K562 (cell line): Measurements from ENCODE around the gene ARMH1.

ENCODE experiments used
- BDP1 ChIP-seq: IDR thresholded peaks from 3 replicates; pipeline ENCODE4 v1.6.1; 2011; ENCODE audit not compliant: insufficient read length, insufficient read depth
- EZH2 ChIP-seq: IDR thresholded peaks from 2 replicates; pipeline ENCODE4 v1.6.1; 2012; ENCODE audit warnings: low read depth, mild to moderate bottlenecking, inconsistent platforms, low read length, borderline replicate concordance
- HDGF ChIP-seq: fragments of 450-650 bp; IDR thresholded peaks from 2 replicates; pipeline ENCODE4 v1.6.1; 2016
- JUND ChIP-seq, 2 experiments: IDR thresholded peaks; 2 replicates in 1 of 2; 3 replicates in 1 of 2; pipeline ENCODE4 v1.6.1; 2011; ENCODE audit warnings: borderline replicate concordance in 2 of 2, low read depth in 2 of 2, low read length in 2 of 2, improper control_type of control experiment in 1 of 2, missing biosample characterization in 1 of 2, missing genetic modification characterization in 1 of 2, missing genetic modification reagents in 1 of 2
- KLF13 ChIP-seq: fragments of 450-650 bp; IDR thresholded peaks from 2 replicates; pipeline ENCODE4 v1.6.1; 2016; ENCODE audit warnings: missing genetic modification characterization, low read depth, mild to moderate bottlenecking, missing compliant biosample characterization, moderate library complexity, borderline replicate concordance
- MEF2A ChIP-seq: IDR thresholded peaks from 2 replicates; pipeline ENCODE4 v1.6.1; 2011; ENCODE audit warnings: low read depth, mild to moderate bottlenecking, low read length, moderate library complexity; ENCODE audit not compliant: control insufficient read depth
- RNF2 ChIP-seq: sonication (generic); IDR thresholded peaks from 2 replicates; pipeline ENCODE4 v1.6.1; 2016
- SIX5 ChIP-seq, 2 experiments: IDR thresholded peaks; 2 replicates each; pipeline ENCODE4 v1.6.1; 2011; ENCODE audit warnings: low read length in 2 of 2, borderline replicate concordance in 1 of 2, low read depth in 1 of 2, mild to moderate bottlenecking in 1 of 2, moderate library complexity in 1 of 2; ENCODE audit not compliant: insufficient read depth in 1 of 2
- YBX1 ChIP-seq: fragments of 450-650 bp; IDR thresholded peaks from 2 replicates; pipeline ENCODE4 v1.7.1; 2016; ENCODE audit warnings: mild to moderate bottlenecking
- ZNF212 ChIP-seq: fragments of 450-650 bp; formaldehyde crosslinking; IDR thresholded peaks from 2 replicates; pipeline ENCODE4 v1.4.0; 2020; ENCODE audit warnings: mild to moderate bottlenecking
- ZSCAN32 ChIP-seq: fragments of 450-650 bp; formaldehyde crosslinking; IDR thresholded peaks from 2 replicates; pipeline ENCODE4 v1.4.0; 2020; ENCODE audit warnings: mild to moderate bottlenecking, moderate library complexity
- TF ChIP-seq, protein P1 (sequence below): sonication (generic); formaldehyde crosslinking; IDR thresholded peaks from 2 replicates; pipeline ENCODE4 v1.8.1; 2022; ENCODE audit warnings: missing genetic modification reagents
- TF ChIP-seq, protein P2 (sequence below), 3 experiments: IDR thresholded peaks in 2 of 3; conservative IDR thresholded peaks in 1 of 3; 2 replicates each; pipeline ENCODE4 v1.5.1; 2011 to 2012; ENCODE audit warnings: low read length in 3 of 3, mild to moderate bottlenecking in 3 of 3, control low read depth in 2 of 3, improper control_type of control experiment in 1 of 3, inconsistent platforms in 1 of 3, low read depth in 1 of 3, mixed read lengths in 1 of 3, moderate library complexity in 1 of 3; ENCODE audit not compliant: insufficient read depth in 2 of 3

DNA sequence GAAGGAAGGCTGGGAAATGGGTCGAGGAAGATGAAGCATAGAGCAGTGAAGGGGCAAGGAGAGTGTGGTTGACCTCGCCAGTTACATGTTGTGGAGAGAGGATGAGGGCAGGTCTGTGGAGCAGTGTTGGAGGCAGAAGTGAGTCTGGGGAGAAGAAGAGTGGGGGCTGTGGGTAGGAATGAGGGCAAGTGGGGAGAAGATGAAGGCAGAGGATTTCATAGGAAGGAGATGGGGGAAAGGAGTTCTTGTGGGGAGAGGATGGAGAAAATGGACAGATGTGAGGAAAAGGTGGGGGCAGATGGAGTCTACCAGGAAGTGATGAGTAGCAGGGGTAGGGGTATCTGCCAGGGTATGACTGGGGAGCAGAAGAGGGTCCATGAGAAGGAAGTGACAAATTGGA is 3.6 kb downstream of the ARMH1 start:
- TF ChIP-seq BDP1 (no peak), YBX1 (no peak), ZNF212 (CRISPR knock-in tag) (no peak), EZH2 (no peak), RNF2 (no peak), MEF2A (no peak), JUND (IDR thresholded peaks at IDR 0.05; ENCODE audit: borderline replicate concordance, low read depth, low read length) (no peak), JUND (tag; IDR thresholded peaks at IDR 0.05; ENCODE audit: borderline replicate concordance, low read depth, low read length) (no peak), SIX5 (IDR thresholded peaks at IDR 0.05; ENCODE audit: borderline replicate concordance in 1 of 2, insufficient read depth in 1 of 2, low read depth in 1 of 2, low read length in 2 of 2) (no peak), ZSCAN32 (no peak), KLF13 (no peak), HDGF (no peak)
- TF ChIP-seq, protein P1, sequence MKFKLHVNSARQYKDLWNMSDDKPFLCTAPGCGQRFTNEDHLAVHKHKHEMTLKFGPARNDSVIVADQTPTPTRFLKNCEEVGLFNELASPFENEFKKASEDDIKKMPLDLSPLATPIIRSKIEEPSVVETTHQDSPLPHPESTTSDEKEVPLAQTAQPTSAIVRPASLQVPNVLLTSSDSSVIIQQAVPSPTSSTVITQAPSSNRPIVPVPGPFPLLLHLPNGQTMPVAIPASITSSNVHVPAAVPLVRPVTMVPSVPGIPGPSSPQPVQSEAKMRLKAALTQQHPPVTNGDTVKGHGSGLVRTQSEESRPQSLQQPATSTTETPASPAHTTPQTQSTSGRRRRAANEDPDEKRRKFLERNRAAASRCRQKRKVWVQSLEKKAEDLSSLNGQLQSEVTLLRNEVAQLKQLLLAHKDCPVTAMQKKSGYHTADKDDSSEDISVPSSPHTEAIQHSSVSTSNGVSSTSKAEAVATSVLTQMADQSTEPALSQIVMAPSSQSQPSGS (CRISPR knock-in tag), result no peak
- TF ChIP-seq, protein P2, sequence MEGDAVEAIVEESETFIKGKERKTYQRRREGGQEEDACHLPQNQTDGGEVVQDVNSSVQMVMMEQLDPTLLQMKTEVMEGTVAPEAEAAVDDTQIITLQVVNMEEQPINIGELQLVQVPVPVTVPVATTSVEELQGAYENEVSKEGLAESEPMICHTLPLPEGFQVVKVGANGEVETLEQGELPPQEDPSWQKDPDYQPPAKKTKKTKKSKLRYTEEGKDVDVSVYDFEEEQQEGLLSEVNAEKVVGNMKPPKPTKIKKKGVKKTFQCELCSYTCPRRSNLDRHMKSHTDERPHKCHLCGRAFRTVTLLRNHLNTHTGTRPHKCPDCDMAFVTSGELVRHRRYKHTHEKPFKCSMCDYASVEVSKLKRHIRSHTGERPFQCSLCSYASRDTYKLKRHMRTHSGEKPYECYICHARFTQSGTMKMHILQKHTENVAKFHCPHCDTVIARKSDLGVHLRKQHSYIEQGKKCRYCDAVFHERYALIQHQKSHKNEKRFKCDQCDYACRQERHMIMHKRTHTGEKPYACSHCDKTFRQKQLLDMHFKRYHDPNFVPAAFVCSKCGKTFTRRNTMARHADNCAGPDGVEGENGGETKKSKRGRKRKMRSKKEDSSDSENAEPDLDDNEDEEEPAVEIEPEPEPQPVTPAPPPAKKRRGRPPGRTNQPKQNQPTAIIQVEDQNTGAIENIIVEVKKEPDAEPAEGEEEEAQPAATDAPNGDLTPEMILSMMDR (IDR thresholded peaks at IDR 0.05 in 2 of 3, conservative IDR thresholded peaks at IDR 0.05 in 1 of 3; ENCODE audit: insufficient read depth in 2 of 3, low read depth in 1 of 3, low read length in 3 of 3), result no peak
